Measurements from ENCODE around the gene GIMAP8.
"Not testable (repeated sequence)": the region's sequence is repeated elsewhere in the genome, so short reads cannot be mapped to it uniquely, and the experiment has no call there.

- not testable (repeated sequence) for TF ChIP-seq CTCF, POLR2A (IDR thresholded peaks at IDR 0.05)
Measured at GRCh38 chr7:150484071-150484470, 33.6 kb downstream of the GIMAP8 start.
